LNCAP (cell line): ENCODE data around the gene CTSH.

Source experiments
- TF ChIP-seq, protein P1 (sequence below): fragments of 450-650 bp; IDR thresholded peaks from 2 replicates; pipeline ENCODE4 v1.5.1; 2017; ENCODE audit warnings: mild to moderate bottlenecking

CTSH gene, protein sequence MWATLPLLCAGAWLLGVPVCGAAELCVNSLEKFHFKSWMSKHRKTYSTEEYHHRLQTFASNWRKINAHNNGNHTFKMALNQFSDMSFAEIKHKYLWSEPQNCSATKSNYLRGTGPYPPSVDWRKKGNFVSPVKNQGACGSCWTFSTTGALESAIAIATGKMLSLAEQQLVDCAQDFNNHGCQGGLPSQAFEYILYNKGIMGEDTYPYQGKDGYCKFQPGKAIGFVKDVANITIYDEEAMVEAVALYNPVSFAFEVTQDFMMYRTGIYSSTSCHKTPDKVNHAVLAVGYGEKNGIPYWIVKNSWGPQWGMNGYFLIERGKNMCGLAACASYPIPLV

DNA sequence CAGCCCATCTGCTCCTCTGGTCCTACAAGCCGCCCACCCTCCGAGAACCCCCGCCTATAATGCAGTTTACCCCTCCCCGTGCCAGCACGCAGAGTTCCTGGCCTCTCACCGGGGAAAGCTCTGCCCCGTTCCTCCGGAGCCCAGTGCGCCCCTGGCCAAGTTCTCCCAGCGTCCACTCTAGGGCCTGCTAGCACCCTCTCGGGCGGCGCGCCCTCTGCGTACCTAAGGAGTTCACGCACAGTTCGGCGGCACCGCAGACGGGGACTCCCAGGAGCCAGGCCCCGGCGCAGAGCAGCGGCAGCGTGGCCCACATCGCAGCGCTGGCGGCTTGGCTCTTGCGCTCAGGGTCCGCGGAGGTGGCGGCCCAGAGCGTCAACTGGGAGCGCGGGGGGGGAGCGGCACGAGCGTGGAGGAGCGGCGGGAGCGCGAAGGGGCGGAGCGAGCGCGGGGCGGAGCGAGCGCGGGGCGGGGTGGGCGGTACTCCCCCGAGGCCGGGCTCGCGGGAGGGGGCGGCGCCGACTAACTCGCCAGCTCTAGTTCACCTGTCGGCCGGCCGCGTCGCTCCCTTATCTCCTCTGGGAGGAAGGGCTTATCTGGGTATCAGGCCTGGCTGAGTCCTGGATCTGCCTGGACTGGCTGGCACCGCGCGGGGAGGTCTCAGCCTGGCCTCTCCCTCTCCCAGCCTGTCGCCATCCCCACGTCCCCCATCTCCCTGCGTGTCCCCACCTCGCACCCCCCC, at the start of gene CTSH:
TSS of gene CTSH (minus strand) at position 378 of the 739 bp plus-strand sequence. CDS start at position 313, 65 bp downstream.
- TF ChIP-seq, protein P1, sequence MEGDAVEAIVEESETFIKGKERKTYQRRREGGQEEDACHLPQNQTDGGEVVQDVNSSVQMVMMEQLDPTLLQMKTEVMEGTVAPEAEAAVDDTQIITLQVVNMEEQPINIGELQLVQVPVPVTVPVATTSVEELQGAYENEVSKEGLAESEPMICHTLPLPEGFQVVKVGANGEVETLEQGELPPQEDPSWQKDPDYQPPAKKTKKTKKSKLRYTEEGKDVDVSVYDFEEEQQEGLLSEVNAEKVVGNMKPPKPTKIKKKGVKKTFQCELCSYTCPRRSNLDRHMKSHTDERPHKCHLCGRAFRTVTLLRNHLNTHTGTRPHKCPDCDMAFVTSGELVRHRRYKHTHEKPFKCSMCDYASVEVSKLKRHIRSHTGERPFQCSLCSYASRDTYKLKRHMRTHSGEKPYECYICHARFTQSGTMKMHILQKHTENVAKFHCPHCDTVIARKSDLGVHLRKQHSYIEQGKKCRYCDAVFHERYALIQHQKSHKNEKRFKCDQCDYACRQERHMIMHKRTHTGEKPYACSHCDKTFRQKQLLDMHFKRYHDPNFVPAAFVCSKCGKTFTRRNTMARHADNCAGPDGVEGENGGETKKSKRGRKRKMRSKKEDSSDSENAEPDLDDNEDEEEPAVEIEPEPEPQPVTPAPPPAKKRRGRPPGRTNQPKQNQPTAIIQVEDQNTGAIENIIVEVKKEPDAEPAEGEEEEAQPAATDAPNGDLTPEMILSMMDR, result no peak

DNA sequence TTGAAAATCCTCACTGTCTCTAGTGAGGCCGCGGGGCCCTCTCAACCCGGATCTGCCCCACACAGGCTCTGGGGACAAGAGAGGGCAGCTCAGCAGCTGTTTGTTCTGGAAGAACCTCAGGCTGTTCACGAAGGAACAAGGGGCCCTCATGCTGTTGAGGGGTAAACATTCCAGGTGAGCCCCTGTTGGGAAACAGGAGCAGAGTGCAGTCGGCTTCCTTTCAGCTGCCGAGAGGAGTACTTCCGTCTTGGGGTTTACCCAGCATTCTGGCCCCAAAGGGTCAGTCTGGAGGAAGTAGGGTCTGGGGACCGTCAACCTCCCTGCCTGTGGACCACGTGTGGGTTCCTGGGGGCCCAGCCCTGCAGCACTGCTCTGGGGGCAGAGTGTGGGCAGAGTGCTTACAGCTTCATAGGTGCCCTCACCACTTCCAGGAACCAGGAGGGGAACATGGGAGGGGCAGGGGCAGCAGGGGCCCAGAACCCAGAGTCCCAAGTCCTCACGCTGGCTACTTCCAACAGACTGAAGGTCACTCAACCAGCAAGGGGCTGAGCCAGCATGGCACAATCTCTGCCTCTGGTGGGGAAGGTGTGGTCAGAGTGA, 49.2 kb upstream of the CTSH start:
- TF ChIP-seq, protein P1, result no peak

DNA sequence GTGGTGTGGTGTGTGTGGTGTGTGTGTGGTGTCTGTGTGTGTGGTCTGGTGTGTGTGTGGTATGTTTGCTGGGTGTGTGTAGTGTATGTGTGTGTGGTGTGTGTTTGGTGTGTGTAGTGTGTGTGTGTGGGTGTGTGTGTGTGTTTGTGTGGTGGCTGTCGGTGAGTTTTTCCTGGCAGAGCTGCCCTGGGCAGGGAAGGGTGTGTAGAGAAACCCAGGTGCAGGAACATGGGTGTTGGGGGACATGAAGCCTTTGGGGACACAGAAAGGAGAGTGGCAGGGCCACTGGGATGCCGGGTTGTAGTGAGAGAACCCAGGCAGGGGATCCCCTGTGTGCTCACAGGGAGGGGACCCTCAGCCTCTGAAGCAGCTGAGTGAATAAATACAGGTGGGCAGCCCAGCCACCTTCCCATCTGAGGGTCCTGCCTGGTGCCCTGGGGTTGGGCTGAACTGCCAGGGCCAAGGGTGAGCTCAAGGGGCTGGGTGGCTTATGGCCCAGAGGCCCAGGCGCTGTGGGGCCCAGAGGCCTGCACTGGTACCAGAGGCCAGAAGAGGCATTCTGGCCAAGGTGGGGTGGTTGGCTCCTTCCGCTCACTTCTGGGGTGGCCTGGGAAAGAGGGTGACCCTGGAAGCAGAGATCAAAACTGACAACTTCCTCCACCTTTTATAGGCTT, 48.5 kb upstream of the CTSH start:
- TF ChIP-seq, protein P1, result no peak

DNA sequence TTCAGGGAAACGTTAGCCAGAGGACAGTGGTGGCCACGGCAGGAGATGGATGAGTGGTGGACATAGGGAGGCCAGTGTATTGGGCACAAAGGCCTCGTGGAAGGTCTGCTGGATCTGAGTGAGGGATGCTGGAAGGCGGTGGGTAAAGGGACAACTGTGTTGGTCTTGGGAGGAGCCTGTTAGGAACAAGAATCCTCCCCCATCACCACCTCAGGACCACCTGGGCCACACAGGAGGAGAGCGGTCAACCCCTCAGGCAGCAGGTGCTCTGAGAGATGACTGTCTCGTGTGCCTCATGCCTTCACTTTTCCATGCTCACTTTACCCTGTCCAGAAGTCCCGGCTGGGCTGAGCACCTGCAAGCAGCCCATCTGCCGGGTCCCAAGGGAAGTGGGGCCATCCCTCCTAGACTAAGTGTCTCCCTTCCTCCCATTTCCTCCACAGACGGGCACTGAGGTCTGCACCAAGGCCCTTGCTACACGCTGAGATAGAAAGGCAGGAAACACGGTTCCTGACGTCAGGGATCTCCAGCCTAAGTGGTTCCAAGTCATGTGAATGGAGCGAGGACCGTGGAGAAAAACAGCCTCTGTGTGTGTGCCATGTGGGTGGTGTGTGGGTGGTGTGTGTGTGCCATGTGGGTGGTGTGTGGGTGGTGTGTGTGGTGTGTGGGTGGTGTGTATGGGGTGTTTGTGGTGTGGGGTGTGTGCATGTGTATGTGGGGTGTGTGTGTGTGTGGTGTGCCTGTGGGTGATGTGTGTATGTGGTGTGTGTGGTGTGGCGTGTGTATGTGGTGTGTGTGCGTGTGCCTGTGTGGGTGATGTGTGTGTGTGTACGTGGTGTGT, 47.8 kb upstream of the CTSH start:
- TF ChIP-seq, protein P1, result no peak

DNA sequence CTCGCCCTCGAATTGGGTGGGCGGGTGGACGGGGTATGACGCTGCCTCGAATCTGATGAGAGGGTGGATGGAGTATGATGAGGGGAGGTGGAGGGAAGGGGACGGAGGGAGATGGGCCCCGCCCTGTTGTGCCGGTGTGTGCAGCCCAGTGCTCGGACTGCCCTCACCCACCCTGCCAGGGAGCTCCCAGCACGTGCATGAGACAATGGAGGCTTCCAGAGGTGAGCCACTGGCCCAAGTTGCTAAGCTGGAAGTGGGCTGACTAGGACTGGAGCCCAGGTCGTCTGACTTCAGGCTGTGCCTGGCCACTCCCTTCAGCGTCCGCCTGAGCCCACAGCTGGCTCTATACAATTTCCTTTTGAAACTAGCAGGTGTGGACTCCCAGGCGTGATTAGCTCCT, 47.0 kb upstream of the CTSH start:
- TF ChIP-seq, protein P1, result no peak

DNA sequence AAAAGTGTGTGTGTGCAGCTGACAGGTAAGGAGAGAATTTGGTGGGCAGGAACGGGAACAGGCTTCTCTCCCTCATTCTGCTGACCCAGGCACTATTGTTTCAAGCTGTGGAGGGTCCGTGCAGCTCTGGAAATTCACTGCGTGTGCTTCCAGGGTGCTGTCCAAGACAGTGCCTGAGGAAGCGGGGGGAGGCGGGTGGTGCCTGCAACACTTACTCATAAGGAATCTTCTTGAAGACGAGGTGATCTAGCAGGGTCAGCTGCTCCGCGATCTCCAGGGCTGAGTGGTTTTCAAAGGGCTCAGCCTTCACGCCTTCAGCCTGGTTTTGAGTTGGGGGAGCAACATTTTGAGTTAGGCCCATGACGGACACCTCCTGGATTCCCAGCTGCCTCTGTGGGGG, 46.6 kb upstream of the CTSH start:
- TF ChIP-seq, protein P1, result no peak
